Measurements from ENCODE around the gene RSL24D1. TPM values are rescaled to one million over a fixed set of nuclear protein-coding genes. Genes with fewer than 3 reads are reported as not detected.
"Not testable (repeated sequence)": the region's sequence is repeated elsewhere in the genome, so short reads cannot be mapped to it uniquely, and the experiment has no call there.

RSL24D1 gene
- polyA plus RNA-seq, 1 donor: 78.8 TPM

- peaks cover 26% of the 10 kb centered on the region for H3K36me3 ChIP-seq (ENCODE audit: control insufficient read depth, insufficient read depth, low read length)
- H3K4me3 ChIP-seq (ENCODE audit: low read length): no peak overlapping the region
- H3K27ac ChIP-seq (ENCODE audit: low read length): no peak overlapping the region
Measured at GRCh38 chr15:55179141-55179540, 17.6 kb downstream of the RSL24D1 start.

GRCh38 chr15:55170361-55170760 is 26.4 kb downstream of the RSL24D1 start:
- Histone ChIP-seq H3K4me1 (ENCODE audit: control insufficient read depth, insufficient read depth, low read length) (no peaks in the 10 kb centered on the region), H3K27ac (ENCODE audit: low read length) (no peak overlapping the region), H3K36me3 (ENCODE audit: control insufficient read depth, insufficient read depth, low read length) (no peaks in the 10 kb centered on the region), H3K27me3 (ENCODE audit: control insufficient read depth, insufficient read depth, low read length) (no peaks in the 10 kb centered on the region), H3K9me3 (ENCODE audit: control insufficient read depth, low read depth, low read length) (no peaks in the 10 kb centered on the region), H3K4me3 (ENCODE audit: low read length) (no peak overlapping the region)
- no peak for DNase-seq
- WGBS (ENCODE audit: insufficient coverage, low lambda C conversion rate): 70% methylated on average over 4 of the region's 4 CpGs

More at GRCh38 chr15:55179141-55179540, 17.6 kb downstream of the RSL24D1 start:
- Histone ChIP-seq H3K4me1 (ENCODE audit: control insufficient read depth, insufficient read depth, low read length) (no peaks in the 10 kb centered on the region), H3K9me3 (ENCODE audit: control insufficient read depth, low read depth, low read length) (no peaks in the 10 kb centered on the region), H3K27me3 (ENCODE audit: control insufficient read depth, insufficient read depth, low read length) (no peaks in the 10 kb centered on the region)
- DNase-seq: no peak

DNA sequence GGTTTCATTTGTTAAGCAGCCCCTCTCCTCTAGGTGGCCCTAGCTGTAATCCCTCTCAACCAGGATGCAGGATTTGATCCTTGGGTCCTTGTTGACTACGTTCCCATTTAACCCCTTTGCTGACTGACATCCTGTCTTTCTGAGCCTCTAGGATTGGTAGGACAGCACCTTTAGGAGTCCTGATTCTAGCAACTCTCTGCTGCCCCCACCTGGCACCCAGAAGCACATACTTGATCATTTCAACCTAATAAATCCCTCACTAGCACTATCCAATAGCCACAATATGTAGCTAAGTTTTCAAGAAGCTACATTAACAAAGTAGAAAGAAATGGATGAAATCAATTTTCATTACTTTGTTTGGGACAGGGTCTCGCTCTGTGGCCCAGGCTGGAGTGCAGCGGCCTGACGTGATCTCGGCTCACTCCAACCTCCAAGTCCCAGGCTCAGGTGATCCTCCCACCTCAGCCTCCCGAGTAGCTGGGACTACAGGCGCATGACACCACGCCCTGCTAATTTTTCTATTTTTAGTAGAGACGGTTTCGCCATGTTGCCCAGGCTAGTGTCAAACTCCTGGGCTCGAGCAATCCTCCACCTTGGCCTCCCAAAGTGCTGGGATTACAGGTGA is 28.3 kb downstream of the RSL24D1 start:
- WGBS (ENCODE audit: insufficient coverage, low lambda C conversion rate): no CpG with 5 or more reads among the region's 11 CpGs

DNA sequence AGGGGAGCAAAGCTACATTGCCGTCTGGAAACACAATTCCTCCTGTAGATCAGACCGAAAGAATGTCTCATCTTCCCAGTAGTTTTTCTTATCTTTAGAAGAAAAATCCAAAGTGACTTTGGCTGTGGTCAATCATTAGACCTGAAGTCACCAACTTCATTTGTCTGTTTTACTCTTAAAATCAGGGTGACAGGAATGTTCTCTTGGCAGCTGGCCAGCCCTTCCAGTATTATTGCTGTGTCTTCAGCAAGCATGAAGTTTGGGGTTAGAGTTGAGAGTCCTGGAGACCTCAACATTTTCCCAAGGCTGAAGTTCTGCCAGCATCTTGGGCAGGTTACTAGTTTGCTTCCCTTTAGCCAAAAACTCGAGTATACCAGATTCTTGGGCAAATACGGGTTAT is 32.5 kb downstream of the RSL24D1 start:
- no peaks in the 10 kb centered on the region for H3K9me3 ChIP-seq (ENCODE audit: control insufficient read depth, low read depth, low read length)
- H3K4me1 ChIP-seq (ENCODE audit: control insufficient read depth, insufficient read depth, low read length): no peaks in the 10 kb centered on the region
- H3K36me3 ChIP-seq (ENCODE audit: control insufficient read depth, insufficient read depth, low read length): no peaks in the 10 kb centered on the region
- no peak for DNase-seq
- H3K27me3 ChIP-seq (ENCODE audit: control insufficient read depth, insufficient read depth, low read length): no peaks in the 10 kb centered on the region
- no peak overlapping the region for H3K27ac ChIP-seq (ENCODE audit: low read length)
- no CpG with 5 or more reads among the region's 4 CpGs for WGBS (ENCODE audit: insufficient coverage, low lambda C conversion rate)
- H3K4me3 ChIP-seq (ENCODE audit: low read length): no peak overlapping the region

More for the DNA sequence above, 28.3 kb downstream of the RSL24D1 start:
- no peaks in the 10 kb centered on the region for H3K36me3 ChIP-seq (ENCODE audit: control insufficient read depth, insufficient read depth, low read length)
- no peak overlapping the region for H3K27ac ChIP-seq (ENCODE audit: low read length)
- H3K4me1 ChIP-seq (ENCODE audit: control insufficient read depth, insufficient read depth, low read length): no peaks in the 10 kb centered on the region
- H3K27me3 ChIP-seq (ENCODE audit: control insufficient read depth, insufficient read depth, low read length): no peaks in the 10 kb centered on the region
- no peaks in the 10 kb centered on the region for H3K9me3 ChIP-seq (ENCODE audit: control insufficient read depth, low read depth, low read length)
- DNase-seq: peak; percentile 32 to 42
- no peak overlapping the region for H3K4me3 ChIP-seq (ENCODE audit: low read length)

DNA sequence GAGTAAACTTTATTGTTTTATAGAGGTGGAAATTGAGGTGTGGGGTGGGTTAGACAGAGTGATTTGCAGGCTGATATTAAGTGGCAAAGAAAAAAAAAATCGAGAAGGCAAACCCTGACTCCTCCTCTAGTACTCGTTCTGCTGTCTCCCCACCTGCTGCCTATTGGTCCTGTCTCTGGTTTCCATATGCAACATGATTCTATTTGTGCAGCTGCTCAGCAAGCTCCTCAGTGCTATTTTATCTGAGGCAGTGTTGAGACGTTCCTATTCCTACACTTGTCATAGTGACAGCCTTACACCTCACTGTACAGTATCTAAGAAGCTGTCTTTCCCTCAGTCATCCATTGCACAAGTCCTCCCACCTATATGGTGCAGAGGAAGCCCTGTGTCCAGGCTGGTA is 45.1 kb downstream of the RSL24D1 start:
- DNase-seq: no peak
- Histone ChIP-seq H3K36me3 (ENCODE audit: control insufficient read depth, insufficient read depth, low read length) (no peaks in the 10 kb centered on the region), H3K27me3 (ENCODE audit: control insufficient read depth, insufficient read depth, low read length) (no peaks in the 10 kb centered on the region), H3K4me3 (ENCODE audit: low read length) (no peak overlapping the region), H3K4me1 (ENCODE audit: control insufficient read depth, insufficient read depth, low read length) (no peaks in the 10 kb centered on the region), H3K27ac (ENCODE audit: low read length) (no peak overlapping the region), H3K9me3 (ENCODE audit: control insufficient read depth, low read depth, low read length) (no peaks in the 10 kb centered on the region)
- WGBS (ENCODE audit: insufficient coverage, low lambda C conversion rate): no CpG with 5 or more reads among the region's 3 CpGs

DNA sequence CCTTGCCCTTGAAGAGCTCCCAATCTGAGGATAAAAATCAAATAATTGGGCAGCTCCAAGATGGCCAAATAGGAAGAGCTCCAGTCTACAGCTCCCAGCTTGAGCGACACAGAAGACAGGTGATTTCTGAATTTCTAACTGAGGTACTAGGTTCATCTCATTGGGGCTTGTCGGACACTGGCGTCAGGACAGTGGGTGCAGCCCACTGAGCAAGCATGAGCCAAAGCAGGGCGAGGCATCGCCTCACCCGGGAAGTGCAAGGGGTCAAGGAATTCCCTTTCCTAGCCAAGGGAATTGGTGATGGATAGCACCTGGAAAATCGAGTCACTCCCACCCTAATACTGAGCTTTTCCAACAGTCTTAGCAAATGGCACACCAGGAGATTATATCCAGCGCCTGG is 53.6 kb downstream of the RSL24D1 start:
- not testable (repeated sequence) for H3K27ac ChIP-seq (ENCODE audit: low read length); H3K4me3 ChIP-seq (ENCODE audit: low read length); H3K27me3 ChIP-seq (ENCODE audit: control insufficient read depth, insufficient read depth, low read length); H3K9me3 ChIP-seq (ENCODE audit: control insufficient read depth, low read depth, low read length); DNase-seq; H3K4me1 ChIP-seq (ENCODE audit: control insufficient read depth, insufficient read depth, low read length); H3K36me3 ChIP-seq (ENCODE audit: control insufficient read depth, insufficient read depth, low read length)
- no CpG with 5 or more reads among the region's 8 CpGs for WGBS (ENCODE audit: insufficient coverage, low lambda C conversion rate)

DNA sequence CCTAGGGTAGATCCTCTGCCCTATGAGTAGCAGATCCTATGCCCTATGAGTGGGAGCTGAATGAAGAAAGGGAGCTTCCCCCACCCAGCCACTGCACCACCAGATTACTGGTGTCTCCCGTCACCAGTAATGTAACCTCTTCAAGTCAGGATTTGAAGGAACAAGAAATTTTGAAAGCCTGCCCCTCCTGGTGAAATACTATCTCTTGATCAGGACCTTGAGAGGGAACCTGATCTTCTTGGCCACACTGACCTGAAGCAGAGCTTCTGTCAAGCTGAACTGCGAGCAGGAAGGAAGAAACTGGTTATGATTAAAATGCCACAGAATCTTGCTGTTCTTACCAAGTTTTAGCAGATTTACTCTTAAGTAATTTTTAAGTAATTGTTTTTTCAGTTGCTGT is 62.8 kb downstream of the RSL24D1 start:
- Histone ChIP-seq H3K27ac (ENCODE audit: low read length) (no peak overlapping the region), H3K27me3 (ENCODE audit: control insufficient read depth, insufficient read depth, low read length) (no peaks in the 10 kb centered on the region), H3K9me3 (ENCODE audit: control insufficient read depth, low read depth, low read length) (peaks cover 6% of the 10 kb centered on the region), H3K4me1 (ENCODE audit: control insufficient read depth, insufficient read depth, low read length) (no peaks in the 10 kb centered on the region), H3K4me3 (ENCODE audit: low read length) (no peak overlapping the region), H3K36me3 (ENCODE audit: control insufficient read depth, insufficient read depth, low read length) (no peaks in the 10 kb centered on the region)
- 100% methylated on average over 1 of the region's 2 CpGs for WGBS (ENCODE audit: insufficient coverage, low lambda C conversion rate)
- no peak for DNase-seq

DNA sequence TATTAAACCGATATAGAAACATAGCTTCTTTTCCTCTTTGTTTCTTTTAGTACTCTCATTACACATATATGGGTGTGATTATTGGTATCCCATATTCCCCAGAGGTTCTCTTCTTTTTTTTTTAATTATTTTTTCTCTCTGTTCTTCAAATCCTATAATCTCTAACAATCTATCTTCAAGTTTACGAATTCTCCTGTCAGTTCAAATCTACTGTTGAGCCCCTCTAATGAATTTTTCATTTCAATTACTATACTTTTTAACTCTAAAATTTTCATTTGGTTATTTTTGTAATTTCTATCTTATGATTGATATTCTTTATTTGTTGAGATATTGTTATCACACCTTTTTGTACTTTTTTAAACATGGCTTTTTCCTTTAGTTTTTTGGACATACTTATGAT is 64.1 kb downstream of the RSL24D1 start:
- no peak for DNase-seq
- H3K27ac ChIP-seq (ENCODE audit: low read length): no peak overlapping the region
- no peaks in the 10 kb centered on the region for H3K36me3 ChIP-seq (ENCODE audit: control insufficient read depth, insufficient read depth, low read length)
- H3K4me1 ChIP-seq (ENCODE audit: control insufficient read depth, insufficient read depth, low read length): no peaks in the 10 kb centered on the region
- no peak overlapping the region for H3K4me3 ChIP-seq (ENCODE audit: low read length)
- WGBS (ENCODE audit: insufficient coverage, low lambda C conversion rate): 90% methylated on average over 2 of the region's 2 CpGs
- no peaks in the 10 kb centered on the region for H3K27me3 ChIP-seq (ENCODE audit: control insufficient read depth, insufficient read depth, low read length)
- peaks cover 6% of the 10 kb centered on the region for H3K9me3 ChIP-seq (ENCODE audit: control insufficient read depth, low read depth, low read length)

Other genes with a start within 250 kb of the RSL24D1 start
- 28.1 TPM for gene RAB27A, start 92.9 kb upstream of the RSL24D1 start, polyA plus RNA-seq
- 17.6 TPM for gene PIGBOS1, start 122.2 kb upstream of the RSL24D1 start, polyA plus RNA-seq
- 12.6 TPM for gene PIGB, start 122.3 kb upstream of the RSL24D1 start, polyA plus RNA-seq
- 38.9 TPM for gene CCPG1, start 211.4 kb upstream of the RSL24D1 start, polyA plus RNA-seq
- 2.3 TPM for gene PIERCE2, start 211.6 kb upstream of the RSL24D1 start, polyA plus RNA-seq

Measured in large intestine (tissue), 3 donors.